Endothelial cell of umbilical vein (primary cell): ENCODE data around the gene ZNF627. TPM values are rescaled to one million over a fixed set of nuclear protein-coding genes. Genes with fewer than 3 reads are reported as not detected.

Experiments
- BruUV-seq: library from RNA; stranded (reverse); fragments of 400-500 nt; replicated peaks from 2 replicates; lab custom pipeline; 2021; lab: Mats Ljungman, UMichigan
- CTCF ChIA-PET: fragments of 300-600, 350-600 bp; sonication (Branson Sonifier 250); formaldehyde crosslinking; loops from one replicate; lab custom pipeline; 2021; ENCODE audit warnings: antibody characterized with exemption, inconsistent platforms; lab: Charles Lee
- POLR2A ChIA-PET: fragments of 300-600, 350-600 bp; sonication (Branson Sonifier 250); formaldehyde crosslinking; loops from one replicate; lab custom pipeline; 2021; ENCODE audit warnings: antibody characterized with exemption, inconsistent platforms; lab: Charles Lee
- DNase-seq: peaks from one replicate; pipeline ENCODE4 v3.0.0-alpha.2; 2011; ENCODE audit warnings: low read depth, low spot score
- FAIRE-seq: peaks from 2 replicates; lab custom pipeline; 2011; peaks lifted over from hg19 to GRCh38; lab: Jason Lieb, UNC
- H2AFZ ChIP-seq: 2 replicates; pipeline ENCODE4 v1.6.0; 2012; ENCODE audit warnings: low read depth, low read length, control low read depth, inconsistent platforms
- H3K27ac ChIP-seq: 2 replicates; pipeline ENCODE4 v1.5.1; 2011; ENCODE audit warnings: low read depth, mild to moderate bottlenecking, control low read depth, low read length, moderate library complexity; ENCODE audit not compliant: insufficient read depth
- H3K27me3 ChIP-seq, 2 experiments: 2 replicates each; pipeline versions ENCODE4 v1.6.0 to v1.6.1; 2011; ENCODE audit warnings: low read length in 2 of 2, mixed read lengths in 1 of 2; ENCODE audit not compliant: control insufficient read depth in 2 of 2, insufficient read depth in 2 of 2
- H3K36me3 ChIP-seq, 2 experiments: 2 replicates in 1 of 2; 3 replicates in 1 of 2; pipeline ENCODE4 v1.5.1; 2011; ENCODE audit warnings: low read length in 2 of 2, mild to moderate bottlenecking in 1 of 2, moderate library complexity in 1 of 2; ENCODE audit not compliant: control insufficient read depth in 2 of 2, insufficient read depth in 2 of 2; ENCODE audit errors: extremely low read depth in 1 of 2
- H3K4me1 ChIP-seq: 3 replicates; pipeline ENCODE4 v1.5.1; 2011; ENCODE audit warnings: mild to moderate bottlenecking, low read length; ENCODE audit not compliant: control insufficient read depth, insufficient read depth; ENCODE audit errors: extremely low read depth
- H3K4me2 ChIP-seq: 2 replicates; pipeline ENCODE4 v1.6.1; 2011; ENCODE audit warnings: low read length, control low read depth, mixed read lengths; ENCODE audit not compliant: insufficient read depth
- H3K4me3 ChIP-seq, 3 experiments: fragments of 200-600 bp in 1 of 3; sonication (generic), shearing (Covaris generic) in 1 of 3; replicated peaks in 1 of 3; 2 replicates each; pipeline ENCODE4 v1.5.1; 2011 to 2016; ENCODE audit warnings: control low read depth in 3 of 3, low read length in 3 of 3, mild to moderate bottlenecking in 2 of 3, inconsistent platforms in 1 of 3, low read depth in 1 of 3, moderate library complexity in 1 of 3; ENCODE audit not compliant: insufficient read depth in 1 of 3
- H3K79me2 ChIP-seq: 2 replicates; pipeline ENCODE4 v1.6.0; 2012; ENCODE audit warnings: low read length, inconsistent platforms; ENCODE audit not compliant: control insufficient read depth, insufficient read depth
- H3K9ac ChIP-seq: replicated peaks from 2 replicates; pipeline ENCODE3; 2011; ENCODE audit warnings: low read length, control low read depth; ENCODE audit not compliant: insufficient read depth; ENCODE audit errors: extremely low read depth
- H3K9me1 ChIP-seq: replicated peaks from 3 replicates; pipeline ENCODE4 v1.6.0; 2011; ENCODE audit warnings: mild to moderate bottlenecking, low read length; ENCODE audit not compliant: control insufficient read depth, insufficient read depth; ENCODE audit errors: extremely low read depth
- H3K9me3 ChIP-seq: replicated peaks from 2 replicates; pipeline ENCODE4 v1.5.1; 2012; ENCODE audit warnings: low read length, inconsistent platforms; ENCODE audit not compliant: control insufficient read depth, insufficient read depth
- H4K20me1 ChIP-seq: replicated peaks from 2 replicates; pipeline ENCODE3; 2011; ENCODE audit warnings: mild to moderate bottlenecking, low read length; ENCODE audit not compliant: control insufficient read depth, insufficient read depth; ENCODE audit errors: extremely low read depth
- EZH2 ChIP-seq: IDR thresholded peaks from 2 replicates; pipeline ENCODE4 v1.6.1; 2012; ENCODE audit warnings: borderline replicate concordance, low read depth, mild to moderate bottlenecking, moderate library complexity, low read length, inconsistent platforms; ENCODE audit not compliant: severe bottlenecking
- FOS ChIP-seq: IDR thresholded peaks from 2 replicates; pipeline ENCODE4 v1.6.1; 2011; ENCODE audit warnings: mild to moderate bottlenecking, low read length, moderate library complexity, borderline replicate concordance; ENCODE audit not compliant: insufficient read depth
- GATA2 ChIP-seq: IDR thresholded peaks from 2 replicates; pipeline ENCODE4 v1.7.0; 2011; ENCODE audit warnings: low read depth, mild to moderate bottlenecking, moderate library complexity, mixed read lengths, low read length; ENCODE audit not compliant: insufficient read length, insufficient read depth
- JUN ChIP-seq: IDR thresholded peaks from 2 replicates; pipeline ENCODE4 v1.6.1; 2011; ENCODE audit warnings: borderline replicate concordance, low read depth; ENCODE audit not compliant: insufficient read length, insufficient read depth
- MYC ChIP-seq: IDR thresholded peaks from one replicate; pipeline ENCODE4 v1.6.1; 2011; ENCODE audit warnings: mild to moderate bottlenecking, low read depth, low read length
- POLR2A ChIP-seq: IDR thresholded peaks from 2 replicates; pipeline ENCODE4 v1.6.1; 2012; ENCODE audit warnings: low read depth, mild to moderate bottlenecking, control low read depth, low read length
- POLR2AphosphoS5 ChIP-seq: IDR thresholded peaks from 2 replicates; pipeline ENCODE4 v1.6.1; 2012; ENCODE audit warnings: low read depth, mild to moderate bottlenecking, control low read depth, low read length, moderate library complexity; ENCODE audit not compliant: insufficient read depth
- dilution Hi-C: fragments of 300-500 bp; cut with MboI; formaldehyde crosslinking; loops from one replicate; pipeline ENCODE4 v1.15.0; 2019; ENCODE audit warnings: low sequenced_read_pairs; ENCODE audit not compliant: extremely low pct_ligation_motif_present
- intact Hi-C: fragments of 100-400 bp; cut with micrococcal nuclease; formaldehyde crosslinking; loops from one replicate; pipeline ENCODE4 v1.10.0; 2022
- polyA plus RNA-seq, 4 experiments: library from polyadenylated mRNA; depleted of rRNA in 3 of 4; stranded (reverse) in 3 of 4; unstranded in 1 of 4; fragments of >200 nt; gene quantifications; 2 replicates each; pipeline versions ENCODE4 v1.2.1 to v1.2.3, GENCODE V29; 2011 to 2012; ENCODE audit warnings: missing spikeins in 1 of 4
- total RNA-seq: library from RNA; stranded (reverse); gene quantifications from 2 replicates; pipeline ENCODE4 v1.2.3, GENCODE V29; 2021
- TF ChIP-seq, protein P1 (sequence below), 2 donors: IDR thresholded peaks; 1 replicate in 1 of 2; 2 replicates in 1 of 2; pipeline ENCODE4 v1.5.1; 2011; ENCODE audit warnings: low read length in 2 of 2, mild to moderate bottlenecking in 2 of 2, moderate library complexity in 2 of 2, control low read depth in 1 of 2, inconsistent platforms in 1 of 2, low read depth in 1 of 2; ENCODE audit not compliant: insufficient read depth in 1 of 2; ENCODE audit errors: extremely low read depth in 1 of 2
- TF ChIP-seq, protein P2 (sequence below): IDR thresholded peaks from 2 replicates; pipeline ENCODE4 v1.6.1; 2011; ENCODE audit not compliant: insufficient read depth, insufficient read length

ZNF627 gene
- total and polyA plus RNA-seq, 2 donors (not counting 3 experiments of a cell fraction or from before 2014, with no cell fraction given): 5.6 to 9.7 TPM

GRCh38 chr19:11576227-11576626, 21.1 kb upstream of the ZNF627 start:
- BruUV-seq: no TSS peak
- Histone ChIP-seq H3K9ac (no peak overlapping the region), H3K27ac (no peak overlapping the region), H3K4me1 (no peaks in the 10 kb centered on the region), H4K20me1 (no peaks in the 10 kb centered on the region), H3K36me3 (no peaks in the 10 kb centered on the region), H3K9me3 (no peaks in the 10 kb centered on the region), H3K4me2 (no peak overlapping the region), H3K9me1 (no peaks in the 10 kb centered on the region), H3K79me2 (no peaks in the 10 kb centered on the region), H2AFZ (no peak overlapping the region), H3K4me3 (no peak overlapping the region), H3K27me3 (peaks cover 3 to 7% of the 10 kb centered on the region in 2 experiments)
- DNase-seq (no peak), FAIRE-seq (no peak)
- POLR2A ChIA-PET: no interaction called here
- CTCF ChIA-PET: no interaction called here
- dilution Hi-C loops: no loop called here
- TF ChIP-seq POLR2AphosphoS5: no peak
- TF ChIP-seq MYC: no peak
- TF ChIP-seq FOS: no peak
- TF ChIP-seq, protein P1, sequence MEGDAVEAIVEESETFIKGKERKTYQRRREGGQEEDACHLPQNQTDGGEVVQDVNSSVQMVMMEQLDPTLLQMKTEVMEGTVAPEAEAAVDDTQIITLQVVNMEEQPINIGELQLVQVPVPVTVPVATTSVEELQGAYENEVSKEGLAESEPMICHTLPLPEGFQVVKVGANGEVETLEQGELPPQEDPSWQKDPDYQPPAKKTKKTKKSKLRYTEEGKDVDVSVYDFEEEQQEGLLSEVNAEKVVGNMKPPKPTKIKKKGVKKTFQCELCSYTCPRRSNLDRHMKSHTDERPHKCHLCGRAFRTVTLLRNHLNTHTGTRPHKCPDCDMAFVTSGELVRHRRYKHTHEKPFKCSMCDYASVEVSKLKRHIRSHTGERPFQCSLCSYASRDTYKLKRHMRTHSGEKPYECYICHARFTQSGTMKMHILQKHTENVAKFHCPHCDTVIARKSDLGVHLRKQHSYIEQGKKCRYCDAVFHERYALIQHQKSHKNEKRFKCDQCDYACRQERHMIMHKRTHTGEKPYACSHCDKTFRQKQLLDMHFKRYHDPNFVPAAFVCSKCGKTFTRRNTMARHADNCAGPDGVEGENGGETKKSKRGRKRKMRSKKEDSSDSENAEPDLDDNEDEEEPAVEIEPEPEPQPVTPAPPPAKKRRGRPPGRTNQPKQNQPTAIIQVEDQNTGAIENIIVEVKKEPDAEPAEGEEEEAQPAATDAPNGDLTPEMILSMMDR (IDR thresholded peaks at IDR 0.05; ENCODE audit: extremely low read depth in 1 of 2, insufficient read depth in 1 of 2, low read depth in 1 of 2, low read length in 2 of 2): no peak
- no peak for TF ChIP-seq GATA2
- TF ChIP-seq, protein P2, sequence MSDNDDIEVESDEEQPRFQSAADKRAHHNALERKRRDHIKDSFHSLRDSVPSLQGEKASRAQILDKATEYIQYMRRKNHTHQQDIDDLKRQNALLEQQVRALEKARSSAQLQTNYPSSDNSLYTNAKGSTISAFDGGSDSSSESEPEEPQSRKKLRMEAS: no peak
- TF ChIP-seq POLR2A: no peak
- no peak for TF ChIP-seq JUN
- no peak for TF ChIP-seq EZH2
- intact Hi-C loops: no loop called here
